IgD-negative memory B cell (primary cell): Measurements from ENCODE around the gene SCRN1. TPM values are rescaled to one million over a fixed set of nuclear protein-coding genes. Genes with fewer than 3 reads are reported as not detected.
"Not testable (repeated sequence)": the region's sequence is repeated elsewhere in the genome, so short reads cannot be mapped to it uniquely, and the experiment has no call there.

ENCODE experiments used
- H3K27ac Mint-ChIP-seq, 3 donors: one replicate each; pipeline ENCODE4 v1.8.0; 2020 to 2022; ENCODE audit warnings: mild to moderate bottlenecking in 3 of 3, mixed read lengths in 3 of 3, moderate library complexity in 1 of 3
- H3K27me3 Mint-ChIP-seq: one replicate; pipeline ENCODE4 v1.8.0; 2021; ENCODE audit warnings: mixed read lengths
- H3K36me3 Mint-ChIP-seq: one replicate; pipeline ENCODE4 v1.8.0; 2020; ENCODE audit warnings: mild to moderate bottlenecking, mixed read lengths
- H3K4me1 Mint-ChIP-seq, 3 donors: one replicate each; pipeline ENCODE4 v1.8.0; 2020 to 2022; ENCODE audit warnings: mixed read lengths in 3 of 3, mild to moderate bottlenecking in 1 of 3
- H3K4me3 Mint-ChIP-seq, 4 donors: one replicate each; pipeline ENCODE4 v1.8.0; 2020 to 2022; ENCODE audit warnings: mild to moderate bottlenecking in 4 of 4, mixed read lengths in 4 of 4, moderate library complexity in 3 of 4
- H3K9me3 Mint-ChIP-seq, 3 donors: one replicate each; pipeline ENCODE4 v1.8.0; 2020 to 2021; ENCODE audit warnings: mixed read lengths in 3 of 3, mild to moderate bottlenecking in 1 of 3
- polyA plus RNA-seq: library from polyadenylated mRNA; unstranded; fragments of 300-500 nt; fragmentation: Illumina TruSeq; gene quantifications from one replicate; pipeline ENCODE4 v1.2.3, GENCODE V29; 2021

SCRN1 gene
- polyA plus RNA-seq, 1 donor from 2014 or later = 55.5 TPM

- Mint-ChIP-seq H3K27ac (no peak overlapping the region), H3K36me3 (peaks cover 2% of the 10 kb centered on the region), H3K4me1 (peaks cover 11 to 33% (median 14%) of the 10 kb centered on the region in 3 donors), H3K9me3 (no peaks in the 10 kb centered on the region), H3K4me3 (no peak overlapping the region), H3K27me3 (no peaks in the 10 kb centered on the region)
Observed at GRCh38 chr7:29968683-29969395, 20.8 kb downstream of the SCRN1 start.

GRCh38 chr7:29965030-29965429 is 24.6 kb downstream of the SCRN1 start:
- H3K27me3 Mint-ChIP-seq = no peaks in the 10 kb centered on the region
- H3K4me1 Mint-ChIP-seq = peaks cover 4 to 18% (median 16%) of the 10 kb centered on the region in 3 donors
- H3K27ac Mint-ChIP-seq = no peak overlapping the region
- peaks cover 8% of the 10 kb centered on the region for H3K36me3 Mint-ChIP-seq
- H3K4me3 Mint-ChIP-seq = no peak overlapping the region
- no peaks in the 10 kb centered on the region for H3K9me3 Mint-ChIP-seq

GRCh38 chr7:29962035-29962434 is 27.6 kb downstream of the SCRN1 start:
- H3K36me3 Mint-ChIP-seq = peaks cover 8% of the 10 kb centered on the region
- H3K27me3 Mint-ChIP-seq = no peaks in the 10 kb centered on the region
- H3K4me1 Mint-ChIP-seq = peaks cover 20 to 25% (median 20%) of the 10 kb centered on the region in 3 donors
- H3K27ac Mint-ChIP-seq = peak overlapping the region in 1 of 3 donors; percentile 41
- no peaks in the 10 kb centered on the region for H3K9me3 Mint-ChIP-seq
- no peak overlapping the region for H3K4me3 Mint-ChIP-seq

GRCh38 chr7:29961611-29962010 is 28.0 kb downstream of the SCRN1 start:
- Mint-ChIP-seq H3K27ac (peak overlapping the region in 1 of 3 donors; percentile 41), H3K4me1 (peaks cover 20 to 28% (median 22%) of the 10 kb centered on the region in 3 donors)
- H3K27me3 Mint-ChIP-seq, H3K36me3 Mint-ChIP-seq, H3K4me3 Mint-ChIP-seq, H3K9me3 Mint-ChIP-seq: not testable (repeated sequence)

GRCh38 chr7:29958667-29959358 is 30.8 kb downstream of the SCRN1 start:
- peak overlapping the region in 2 of 3 donors; percentile 11 to 33 for H3K27ac Mint-ChIP-seq
- H3K4me3 Mint-ChIP-seq = no peak overlapping the region
- H3K36me3 Mint-ChIP-seq = peaks cover 11% of the 10 kb centered on the region
- no peaks in the 10 kb centered on the region for H3K9me3 Mint-ChIP-seq
- peaks cover 29 to 40% (median 30%) of the 10 kb centered on the region in 3 donors for H3K4me1 Mint-ChIP-seq
- H3K27me3 Mint-ChIP-seq = no peaks in the 10 kb centered on the region

- H3K9me3 Mint-ChIP-seq = no peaks in the 10 kb centered on the region
- H3K27me3 Mint-ChIP-seq = no peaks in the 10 kb centered on the region
- peaks cover 26 to 35% (median 29%) of the 10 kb centered on the region in 3 donors for H3K4me1 Mint-ChIP-seq
- peak overlapping the region in 2 of 3 donors; percentile 3 to 33 for H3K27ac Mint-ChIP-seq
- peaks cover 8% of the 10 kb centered on the region for H3K36me3 Mint-ChIP-seq
- no peak overlapping the region for H3K4me3 Mint-ChIP-seq
Observed at GRCh38 chr7:29957521-29958310, 31.9 kb downstream of the SCRN1 start.

GRCh38 chr7:29956487-29956836 is 33.1 kb downstream of the SCRN1 start:
- Mint-ChIP-seq H3K27me3 (no peaks in the 10 kb centered on the region), H3K27ac (peak overlapping the region in 2 of 3 donors; percentile 8 to 85)

GRCh38 chr7:29955799-29956486 is 33.7 kb downstream of the SCRN1 start:
- H3K4me3 Mint-ChIP-seq = peak overlapping the region in 3 of 4 donors; percentile 3 to 84 (median 34)
- peak overlapping the region in 2 of 3 donors; percentile 8 to 85 for H3K27ac Mint-ChIP-seq

More at GRCh38 chr7:29956487-29956836, 33.1 kb downstream of the SCRN1 start:
- H3K36me3 Mint-ChIP-seq = peaks cover 12% of the 10 kb centered on the region
- H3K4me3 Mint-ChIP-seq = peak overlapping the region in 3 of 4 donors; percentile 3 to 84 (median 34)
- H3K4me1 Mint-ChIP-seq = peaks cover 26 to 35% (median 29%) of the 10 kb centered on the region in 3 donors
- no peaks in the 10 kb centered on the region for H3K9me3 Mint-ChIP-seq

GRCh38 chr7:29955075-29955792 is 34.4 kb downstream of the SCRN1 start:
- Mint-ChIP-seq H3K27me3 (no peaks in the 10 kb centered on the region), H3K27ac (no peak overlapping the region), H3K4me1 (peaks cover 26 to 35% (median 29%) of the 10 kb centered on the region in 3 donors), H3K4me3 (peak overlapping the region in 1 of 4 donors; percentile 38), H3K9me3 (no peaks in the 10 kb centered on the region), H3K36me3 (peaks cover 16% of the 10 kb centered on the region)

More at GRCh38 chr7:29955799-29956486, 33.7 kb downstream of the SCRN1 start:
- no peaks in the 10 kb centered on the region for H3K27me3 Mint-ChIP-seq
- H3K9me3 Mint-ChIP-seq = no peaks in the 10 kb centered on the region
- peaks cover 26 to 35% (median 29%) of the 10 kb centered on the region in 3 donors for H3K4me1 Mint-ChIP-seq
- peaks cover 12% of the 10 kb centered on the region for H3K36me3 Mint-ChIP-seq

GRCh38 chr7:29953726-29954347 is 35.8 kb downstream of the SCRN1 start:
- H3K36me3 Mint-ChIP-seq = peaks cover 16% of the 10 kb centered on the region
- H3K9me3 Mint-ChIP-seq = no peaks in the 10 kb centered on the region
- peaks cover 22 to 32% (median 26%) of the 10 kb centered on the region in 3 donors for H3K4me1 Mint-ChIP-seq
- H3K27me3 Mint-ChIP-seq = no peaks in the 10 kb centered on the region
- H3K4me3 Mint-ChIP-seq = peak overlapping the region in 1 of 4 donors; percentile 39
- H3K27ac Mint-ChIP-seq = peak overlapping the region in 1 of 3 donors; percentile 71

GRCh38 chr7:29951206-29951605 is 38.4 kb downstream of the SCRN1 start:
- Mint-ChIP-seq H3K9me3 (no peaks in the 10 kb centered on the region), H3K36me3 (peaks cover 15% of the 10 kb centered on the region), H3K27ac (no peak overlapping the region), H3K4me1 (peaks cover 6 to 10% (median 8%) of the 10 kb centered on the region in 3 donors), H3K4me3 (no peak overlapping the region), H3K27me3 (no peaks in the 10 kb centered on the region)

- H3K4me3 Mint-ChIP-seq = no peak overlapping the region
- H3K4me1 Mint-ChIP-seq = peaks cover 0 to 3% (median 2%) of the 10 kb centered on the region in 3 donors
- no peaks in the 10 kb centered on the region for H3K27me3 Mint-ChIP-seq
- H3K9me3 Mint-ChIP-seq = no peaks in the 10 kb centered on the region
- H3K36me3 Mint-ChIP-seq = peaks cover 15% of the 10 kb centered on the region
- H3K27ac Mint-ChIP-seq = no peak overlapping the region
Observed at GRCh38 chr7:29950480-29950879, 39.1 kb downstream of the SCRN1 start.

GRCh38 chr7:29948587-29948986 is 41.0 kb downstream of the SCRN1 start:
- H3K4me1 Mint-ChIP-seq = peaks cover 0 to 2% (median 2%) of the 10 kb centered on the region in 3 donors
- peaks cover 16% of the 10 kb centered on the region for H3K36me3 Mint-ChIP-seq
- H3K27ac Mint-ChIP-seq = no peak overlapping the region
- H3K27me3 Mint-ChIP-seq = no peaks in the 10 kb centered on the region
- no peaks in the 10 kb centered on the region for H3K9me3 Mint-ChIP-seq
- no peak overlapping the region for H3K4me3 Mint-ChIP-seq
